ENCODE measurements around the gene MERTK.
"Not testable (repeated sequence)": the region's sequence is repeated elsewhere in the genome, so short reads cannot be mapped to it uniquely, and the experiment has no call there.

DNA sequence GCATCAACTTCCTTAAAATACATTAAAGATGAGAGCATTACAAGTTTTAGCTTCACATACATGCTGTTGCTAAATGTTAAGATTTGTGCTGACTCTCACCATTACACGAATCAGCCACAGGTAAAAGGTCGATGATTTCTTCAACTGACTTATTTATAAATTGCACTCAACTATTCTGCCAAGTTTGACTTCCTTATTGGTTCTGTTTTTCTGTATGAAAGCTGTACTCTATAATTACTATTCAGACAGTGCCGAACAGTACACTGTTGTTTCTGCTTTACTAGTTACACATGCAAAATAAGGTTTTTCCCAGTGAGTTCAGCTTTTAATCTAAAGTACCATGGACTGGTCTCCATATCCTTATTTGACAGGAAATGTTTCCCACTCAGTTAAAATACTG lies 33.3 kb upstream of the MERTK start:
- TF ChIP-seq, protein P1, sequence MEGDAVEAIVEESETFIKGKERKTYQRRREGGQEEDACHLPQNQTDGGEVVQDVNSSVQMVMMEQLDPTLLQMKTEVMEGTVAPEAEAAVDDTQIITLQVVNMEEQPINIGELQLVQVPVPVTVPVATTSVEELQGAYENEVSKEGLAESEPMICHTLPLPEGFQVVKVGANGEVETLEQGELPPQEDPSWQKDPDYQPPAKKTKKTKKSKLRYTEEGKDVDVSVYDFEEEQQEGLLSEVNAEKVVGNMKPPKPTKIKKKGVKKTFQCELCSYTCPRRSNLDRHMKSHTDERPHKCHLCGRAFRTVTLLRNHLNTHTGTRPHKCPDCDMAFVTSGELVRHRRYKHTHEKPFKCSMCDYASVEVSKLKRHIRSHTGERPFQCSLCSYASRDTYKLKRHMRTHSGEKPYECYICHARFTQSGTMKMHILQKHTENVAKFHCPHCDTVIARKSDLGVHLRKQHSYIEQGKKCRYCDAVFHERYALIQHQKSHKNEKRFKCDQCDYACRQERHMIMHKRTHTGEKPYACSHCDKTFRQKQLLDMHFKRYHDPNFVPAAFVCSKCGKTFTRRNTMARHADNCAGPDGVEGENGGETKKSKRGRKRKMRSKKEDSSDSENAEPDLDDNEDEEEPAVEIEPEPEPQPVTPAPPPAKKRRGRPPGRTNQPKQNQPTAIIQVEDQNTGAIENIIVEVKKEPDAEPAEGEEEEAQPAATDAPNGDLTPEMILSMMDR (IDR thresholded peaks at IDR 0.05) = not testable (repeated sequence)
- TF ChIP-seq POLR2AphosphoS5 (IDR thresholded peaks at IDR 0.05; ENCODE audit: low read depth, low read length) = not testable (repeated sequence)
